Measurements from ENCODE around the gene SLIT3.

DNA sequence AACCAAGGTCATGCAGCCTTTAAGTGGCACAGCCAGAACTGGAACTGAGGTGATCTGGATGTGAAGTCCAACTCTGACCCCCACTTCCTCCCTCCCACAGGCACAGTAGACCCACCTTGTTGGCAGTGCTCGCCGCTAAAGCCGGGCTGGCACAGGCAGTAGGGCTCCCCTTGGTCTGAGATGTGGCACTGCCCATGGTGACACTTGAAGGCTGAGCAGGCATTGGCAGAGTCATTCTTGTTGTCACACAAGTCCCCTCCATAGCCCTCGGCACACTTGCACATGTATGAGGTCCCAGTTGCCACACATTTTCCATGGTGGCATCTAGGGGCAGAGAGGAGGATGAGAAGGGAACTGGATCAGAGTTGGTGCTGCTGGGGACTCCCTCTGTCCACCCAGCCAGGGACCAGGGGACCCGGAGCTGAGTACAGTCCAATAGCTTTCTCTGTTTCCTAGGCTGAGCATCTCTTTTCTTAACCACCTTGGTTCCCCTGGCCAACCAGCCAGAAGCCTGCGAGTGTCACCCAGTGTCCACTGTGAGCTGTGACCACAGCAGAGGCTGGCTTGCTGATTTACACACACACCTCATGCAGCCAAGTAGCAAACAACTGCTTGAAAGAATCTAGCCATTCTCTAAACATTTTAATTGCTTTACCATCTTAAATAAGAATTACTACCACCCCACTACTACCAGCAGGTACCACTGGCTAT is 631.1 kb downstream of the SLIT3 start:
- TF ChIP-seq, protein P1, sequence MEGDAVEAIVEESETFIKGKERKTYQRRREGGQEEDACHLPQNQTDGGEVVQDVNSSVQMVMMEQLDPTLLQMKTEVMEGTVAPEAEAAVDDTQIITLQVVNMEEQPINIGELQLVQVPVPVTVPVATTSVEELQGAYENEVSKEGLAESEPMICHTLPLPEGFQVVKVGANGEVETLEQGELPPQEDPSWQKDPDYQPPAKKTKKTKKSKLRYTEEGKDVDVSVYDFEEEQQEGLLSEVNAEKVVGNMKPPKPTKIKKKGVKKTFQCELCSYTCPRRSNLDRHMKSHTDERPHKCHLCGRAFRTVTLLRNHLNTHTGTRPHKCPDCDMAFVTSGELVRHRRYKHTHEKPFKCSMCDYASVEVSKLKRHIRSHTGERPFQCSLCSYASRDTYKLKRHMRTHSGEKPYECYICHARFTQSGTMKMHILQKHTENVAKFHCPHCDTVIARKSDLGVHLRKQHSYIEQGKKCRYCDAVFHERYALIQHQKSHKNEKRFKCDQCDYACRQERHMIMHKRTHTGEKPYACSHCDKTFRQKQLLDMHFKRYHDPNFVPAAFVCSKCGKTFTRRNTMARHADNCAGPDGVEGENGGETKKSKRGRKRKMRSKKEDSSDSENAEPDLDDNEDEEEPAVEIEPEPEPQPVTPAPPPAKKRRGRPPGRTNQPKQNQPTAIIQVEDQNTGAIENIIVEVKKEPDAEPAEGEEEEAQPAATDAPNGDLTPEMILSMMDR (IDR thresholded peaks at IDR 0.05) = no peak
- no peak for TF ChIP-seq POLR2A (IDR thresholded peaks at IDR 0.05; ENCODE audit: low read depth)

Data from esophagus muscularis mucosa (tissue), 3 donors.